Measurements from ENCODE around the gene CYB5B. TPM values are rescaled to one million over a fixed set of nuclear protein-coding genes. Genes with fewer than 3 reads are reported as not detected.
"Not testable (repeated sequence)": the region's sequence is repeated elsewhere in the genome, so short reads cannot be mapped to it uniquely, and the experiment has no call there.

The CYB5B gene
- total RNA-seq, 1 donor from 2014 or later: 71.8 TPM

- H3K4me3 Mint-ChIP-seq (ENCODE audit: unreplicated experiment): no peak overlapping the region
- no peak overlapping the region for H3K27ac Mint-ChIP-seq (ENCODE audit: unreplicated experiment)
- peaks cover 24% of the 10 kb centered on the region for H3K4me1 Mint-ChIP-seq (ENCODE audit: low read depth)
- H3K36me3 Mint-ChIP-seq (ENCODE audit: low read depth): peaks cover 1% of the 10 kb centered on the region
- TF ChIP-seq, protein P1, sequence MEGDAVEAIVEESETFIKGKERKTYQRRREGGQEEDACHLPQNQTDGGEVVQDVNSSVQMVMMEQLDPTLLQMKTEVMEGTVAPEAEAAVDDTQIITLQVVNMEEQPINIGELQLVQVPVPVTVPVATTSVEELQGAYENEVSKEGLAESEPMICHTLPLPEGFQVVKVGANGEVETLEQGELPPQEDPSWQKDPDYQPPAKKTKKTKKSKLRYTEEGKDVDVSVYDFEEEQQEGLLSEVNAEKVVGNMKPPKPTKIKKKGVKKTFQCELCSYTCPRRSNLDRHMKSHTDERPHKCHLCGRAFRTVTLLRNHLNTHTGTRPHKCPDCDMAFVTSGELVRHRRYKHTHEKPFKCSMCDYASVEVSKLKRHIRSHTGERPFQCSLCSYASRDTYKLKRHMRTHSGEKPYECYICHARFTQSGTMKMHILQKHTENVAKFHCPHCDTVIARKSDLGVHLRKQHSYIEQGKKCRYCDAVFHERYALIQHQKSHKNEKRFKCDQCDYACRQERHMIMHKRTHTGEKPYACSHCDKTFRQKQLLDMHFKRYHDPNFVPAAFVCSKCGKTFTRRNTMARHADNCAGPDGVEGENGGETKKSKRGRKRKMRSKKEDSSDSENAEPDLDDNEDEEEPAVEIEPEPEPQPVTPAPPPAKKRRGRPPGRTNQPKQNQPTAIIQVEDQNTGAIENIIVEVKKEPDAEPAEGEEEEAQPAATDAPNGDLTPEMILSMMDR (IDR thresholded peaks at IDR 0.05): peak; percentile 38
- no peaks in the 10 kb centered on the region for H3K9me3 Mint-ChIP-seq (ENCODE audit: low read depth)
- H3K27me3 Mint-ChIP-seq (ENCODE audit: low read depth): no peaks in the 10 kb centered on the region
- DNase-seq (ENCODE audit: low spot score): no peak
These were observed 15.8 kb downstream of the CYB5B start for GRCh38 chr16:69440250-69440649.

GRCh38 chr16:69441030-69441429, 16.6 kb downstream of the CYB5B start:
- H3K4me1 Mint-ChIP-seq (ENCODE audit: low read depth): peaks cover 24% of the 10 kb centered on the region
- not testable (repeated sequence) for H3K27me3 Mint-ChIP-seq (ENCODE audit: low read depth); H3K36me3 Mint-ChIP-seq (ENCODE audit: low read depth); H3K9me3 Mint-ChIP-seq (ENCODE audit: low read depth); H3K27ac Mint-ChIP-seq (ENCODE audit: unreplicated experiment); DNase-seq (ENCODE audit: low spot score); H3K4me3 Mint-ChIP-seq (ENCODE audit: unreplicated experiment)

- TF ChIP-seq, protein P1 (IDR thresholded peaks at IDR 0.05): no peak
- H3K4me1 Mint-ChIP-seq (ENCODE audit: low read depth): peaks cover 30% of the 10 kb centered on the region
- H3K27ac Mint-ChIP-seq (ENCODE audit: unreplicated experiment): peak overlapping the region; percentile 87
- no peaks in the 10 kb centered on the region for H3K9me3 Mint-ChIP-seq (ENCODE audit: low read depth)
- H3K27me3 Mint-ChIP-seq (ENCODE audit: low read depth): no peaks in the 10 kb centered on the region
- peaks cover 2% of the 10 kb centered on the region for H3K36me3 Mint-ChIP-seq (ENCODE audit: low read depth)
- H3K4me3 Mint-ChIP-seq (ENCODE audit: unreplicated experiment): peak overlapping the region; percentile 47
- DNase-seq (ENCODE audit: low spot score): no peak
These were observed 19.7 kb downstream of the CYB5B start for GRCh38 chr16:69443927-69444631.

GRCh38 chr16:69444873-69445517, 20.6 kb downstream of the CYB5B start:
- H3K36me3 Mint-ChIP-seq (ENCODE audit: low read depth): peaks cover 2% of the 10 kb centered on the region
- no peak for DNase-seq (ENCODE audit: low spot score)
- TF ChIP-seq, protein P1 (IDR thresholded peaks at IDR 0.05): no peak
- H3K4me1 Mint-ChIP-seq (ENCODE audit: low read depth): peaks cover 32% of the 10 kb centered on the region
- H3K9me3 Mint-ChIP-seq (ENCODE audit: low read depth): no peaks in the 10 kb centered on the region
- peak overlapping the region; percentile 47 for H3K4me3 Mint-ChIP-seq (ENCODE audit: unreplicated experiment)
- H3K27ac Mint-ChIP-seq (ENCODE audit: unreplicated experiment): peak overlapping the region; percentile 87
- no peaks in the 10 kb centered on the region for H3K27me3 Mint-ChIP-seq (ENCODE audit: low read depth)

- Mint-ChIP-seq H3K4me3 (ENCODE audit: unreplicated experiment) (no peak overlapping the region), H3K27me3 (ENCODE audit: low read depth) (no peaks in the 10 kb centered on the region), H3K36me3 (ENCODE audit: low read depth) (peaks cover 5% of the 10 kb centered on the region), H3K9me3 (ENCODE audit: low read depth) (no peaks in the 10 kb centered on the region), H3K27ac (ENCODE audit: unreplicated experiment) (no peak overlapping the region), H3K4me1 (ENCODE audit: low read depth) (peaks cover 32% of the 10 kb centered on the region)
- no peak for DNase-seq (ENCODE audit: low spot score)
- TF ChIP-seq, protein P1 (IDR thresholded peaks at IDR 0.05): no peak
These were observed 24.2 kb downstream of the CYB5B start for GRCh38 chr16:69448470-69449193.
